Endothelial cell of umbilical vein (primary cell): ENCODE measurements around the gene ZNFX1.

ENCODE experiments used
- CTCF ChIP-seq, 2 donors: IDR thresholded peaks; 1 replicate in 1 of 2; 2 replicates in 1 of 2; pipeline ENCODE4 v1.5.1; 2011; ENCODE audit warnings: low read length in 2 of 2, mild to moderate bottlenecking in 2 of 2, moderate library complexity in 2 of 2, control low read depth in 1 of 2, inconsistent platforms in 1 of 2, low read depth in 1 of 2; ENCODE audit not compliant: insufficient read depth in 1 of 2; ENCODE audit errors: extremely low read depth in 1 of 2
- EZH2 ChIP-seq: IDR thresholded peaks from 2 replicates; pipeline ENCODE4 v1.6.1; 2012; ENCODE audit warnings: borderline replicate concordance, low read depth, mild to moderate bottlenecking, moderate library complexity, low read length, inconsistent platforms; ENCODE audit not compliant: severe bottlenecking
- FOS ChIP-seq: IDR thresholded peaks from 2 replicates; pipeline ENCODE4 v1.6.1; 2011; ENCODE audit warnings: mild to moderate bottlenecking, low read length, moderate library complexity, borderline replicate concordance; ENCODE audit not compliant: insufficient read depth
- GATA2 ChIP-seq: IDR thresholded peaks from 2 replicates; pipeline ENCODE4 v1.7.0; 2011; ENCODE audit warnings: low read depth, mild to moderate bottlenecking, moderate library complexity, mixed read lengths, low read length; ENCODE audit not compliant: insufficient read length, insufficient read depth
- MYC ChIP-seq: IDR thresholded peaks from one replicate; pipeline ENCODE4 v1.6.1; 2011; ENCODE audit warnings: mild to moderate bottlenecking, low read depth, low read length
- POLR2A ChIP-seq: IDR thresholded peaks from 2 replicates; pipeline ENCODE4 v1.6.1; 2012; ENCODE audit warnings: low read depth, mild to moderate bottlenecking, control low read depth, low read length
- POLR2AphosphoS5 ChIP-seq: IDR thresholded peaks from 2 replicates; pipeline ENCODE4 v1.6.1; 2012; ENCODE audit warnings: low read depth, mild to moderate bottlenecking, control low read depth, low read length, moderate library complexity; ENCODE audit not compliant: insufficient read depth

DNA sequence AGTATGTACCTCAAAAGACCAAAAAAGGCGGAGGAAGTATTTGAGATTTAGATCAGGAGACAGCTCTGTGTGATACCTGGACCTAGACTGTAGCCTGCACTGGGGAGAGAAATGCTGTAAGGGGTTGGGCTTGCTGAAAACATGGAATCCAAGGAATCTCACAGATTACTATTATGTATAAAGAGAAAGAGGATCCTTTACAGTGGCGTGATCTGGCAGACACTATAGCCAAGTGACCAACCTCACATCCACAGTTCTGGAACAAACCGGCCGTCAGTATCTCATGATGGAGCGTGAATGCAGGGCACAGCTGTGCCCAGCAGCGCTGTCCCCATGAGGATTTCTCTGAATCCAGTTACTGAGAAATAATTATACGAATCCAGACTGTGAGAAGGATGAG is 46.4 kb downstream of the ZNFX1 start:
- TF ChIP-seq EZH2: no peak
- TF ChIP-seq CTCF (IDR thresholded peaks at IDR 0.05; ENCODE audit: extremely low read depth in 1 of 2, insufficient read depth in 1 of 2, low read depth in 1 of 2, low read length in 2 of 2): no peak
- TF ChIP-seq POLR2A: no peak
- no peak for TF ChIP-seq GATA2
- no peak for TF ChIP-seq POLR2AphosphoS5
- TF ChIP-seq FOS: no peak
- no peak for TF ChIP-seq MYC
